HepG2 (cell line): Measurements from ENCODE around the gene RSPH4A. TPM values are rescaled to one million over a fixed set of nuclear protein-coding genes. Genes with fewer than 3 reads are reported as not detected.

Source experiments
- ETV5 ChIP-seq: IDR thresholded peaks from 2 replicates; pipeline ENCODE4 v1.6.1; 2018; ENCODE audit warnings: missing biosample characterization, missing genetic modification reagents, inconsistent platforms, borderline replicate concordance
- FOXJ3 ChIP-seq: sonication (generic); formaldehyde crosslinking; IDR thresholded peaks from 2 replicates; pipeline ENCODE4 v1.4.0; 2020; ENCODE audit warnings: missing genetic modification reagents, mild to moderate bottlenecking, borderline replicate concordance
- HNRNPUL1 ChIP-seq: fragments of 200-400 bp; formaldehyde crosslinking; IDR thresholded peaks from 2 replicates; pipeline ENCODE4 v1.6.1; 2017; ENCODE audit warnings: low read depth, mild to moderate bottlenecking, low read length, moderate library complexity
- KMT2B ChIP-seq: IDR thresholded peaks from 2 replicates; pipeline ENCODE4 v1.6.1; 2016; ENCODE audit warnings: missing genetic modification reagents, missing compliant biosample characterization
- NFIB ChIP-seq: sonication (generic); formaldehyde crosslinking; IDR thresholded peaks from 2 replicates; pipeline ENCODE4 v1.9.0; 2021; ENCODE audit warnings: missing genetic modification reagents, mild to moderate bottlenecking, borderline replicate concordance
- TBP ChIP-seq: sonication (generic); formaldehyde crosslinking; IDR thresholded peaks from 2 replicates; pipeline ENCODE4 v1.5.0; 2020; ENCODE audit warnings: missing genetic modification reagents
- ZFP36L1 ChIP-seq: sonication (generic); formaldehyde crosslinking; IDR thresholded peaks from 2 replicates; pipeline ENCODE4 v1.8.0; 2022; ENCODE audit warnings: mild to moderate bottlenecking, missing genetic modification reagents, moderate library complexity
- ZIK1 ChIP-seq: sonication (generic); formaldehyde crosslinking; IDR thresholded peaks from 2 replicates; pipeline ENCODE4 v1.5.0; 2020; ENCODE audit warnings: mild to moderate bottlenecking, low read depth, missing genetic modification reagents, borderline replicate concordance
- ZNF234 ChIP-seq: sonication (generic); formaldehyde crosslinking; conservative IDR thresholded peaks from 2 replicates; pipeline ENCODE4 v1.5.1; 2020; ENCODE audit warnings: mild to moderate bottlenecking, missing genetic modification reagents
- polyA plus RNA-seq, 8 experiments: library from polyadenylated mRNA; depleted of rRNA in 3 of 8; stranded (reverse) in 7 of 8; unstranded in 1 of 8; fragments of >200 nt; fragmentation: Illumina TruSeq in 4 of 8; extraction: Trizol in 4 of 8; gene quantifications; 2 replicates each; pipeline versions ENCODE4 v1.2.1 to v1.2.3, GENCODE V29; 2011 to 2016; ENCODE audit warnings: low read depth in 4 of 8, missing spikeins in 1 of 8, mixed read lengths in 1 of 8; ENCODE audit not compliant: insufficient read depth in 1 of 8
- total RNA-seq, 5 experiments: library from RNA; depleted of rRNA; stranded (reverse); fragments of >200 nt; fragmentation: Illumina TruSeq; extraction: Trizol; gene quantifications; 2 replicates each; pipeline ENCODE4 v1.2.3, GENCODE V29; 2016; ENCODE audit warnings: low read depth in 1 of 5
- TF ChIP-seq, protein P1 (sequence below): sonication (generic); formaldehyde crosslinking; IDR thresholded peaks from 2 replicates; pipeline ENCODE4 v1.4.0; 2020; ENCODE audit warnings: missing genetic modification reagents
- TF ChIP-seq, protein P2 (sequence below): sonication (generic); formaldehyde crosslinking; IDR thresholded peaks from 2 replicates; pipeline ENCODE4 v1.4.0; 2020; ENCODE audit warnings: low read depth, mild to moderate bottlenecking, missing genetic modification reagents
- TF ChIP-seq, protein P3 (sequence below): sonication (generic); formaldehyde crosslinking; IDR thresholded peaks from 2 replicates; pipeline ENCODE4 v1.9.0; 2021; ENCODE audit warnings: missing genetic modification reagents, mild to moderate bottlenecking, borderline replicate concordance
- TF ChIP-seq, protein P4 (sequence below): sonication (generic); formaldehyde crosslinking; IDR thresholded peaks from 2 replicates; pipeline ENCODE4 v1.4.0; 2020; ENCODE audit warnings: missing genetic modification reagents
- TF ChIP-seq, protein P5 (sequence below): sonication (generic); formaldehyde crosslinking; IDR thresholded peaks from 2 replicates; pipeline ENCODE4 v1.9.0; 2021; ENCODE audit warnings: missing genetic modification reagents, mild to moderate bottlenecking, borderline replicate concordance
- TF ChIP-seq, protein P6 (sequence below): IDR thresholded peaks from 2 replicates; pipeline ENCODE4 v1.6.1; 2018; ENCODE audit warnings: missing genetic modification reagents
- TF ChIP-seq, protein P7 (sequence below): IDR thresholded peaks from 2 replicates; pipeline ENCODE4 v1.6.1; 2016; ENCODE audit warnings: low read depth, borderline replicate concordance

RSPH4A gene
- total and polyA plus RNA-seq, 2 of the 13 experiments (the other 11 are each of a cell fraction or from before 2014, with no cell fraction given): 0.24 to 0.40 TPM

DNA sequence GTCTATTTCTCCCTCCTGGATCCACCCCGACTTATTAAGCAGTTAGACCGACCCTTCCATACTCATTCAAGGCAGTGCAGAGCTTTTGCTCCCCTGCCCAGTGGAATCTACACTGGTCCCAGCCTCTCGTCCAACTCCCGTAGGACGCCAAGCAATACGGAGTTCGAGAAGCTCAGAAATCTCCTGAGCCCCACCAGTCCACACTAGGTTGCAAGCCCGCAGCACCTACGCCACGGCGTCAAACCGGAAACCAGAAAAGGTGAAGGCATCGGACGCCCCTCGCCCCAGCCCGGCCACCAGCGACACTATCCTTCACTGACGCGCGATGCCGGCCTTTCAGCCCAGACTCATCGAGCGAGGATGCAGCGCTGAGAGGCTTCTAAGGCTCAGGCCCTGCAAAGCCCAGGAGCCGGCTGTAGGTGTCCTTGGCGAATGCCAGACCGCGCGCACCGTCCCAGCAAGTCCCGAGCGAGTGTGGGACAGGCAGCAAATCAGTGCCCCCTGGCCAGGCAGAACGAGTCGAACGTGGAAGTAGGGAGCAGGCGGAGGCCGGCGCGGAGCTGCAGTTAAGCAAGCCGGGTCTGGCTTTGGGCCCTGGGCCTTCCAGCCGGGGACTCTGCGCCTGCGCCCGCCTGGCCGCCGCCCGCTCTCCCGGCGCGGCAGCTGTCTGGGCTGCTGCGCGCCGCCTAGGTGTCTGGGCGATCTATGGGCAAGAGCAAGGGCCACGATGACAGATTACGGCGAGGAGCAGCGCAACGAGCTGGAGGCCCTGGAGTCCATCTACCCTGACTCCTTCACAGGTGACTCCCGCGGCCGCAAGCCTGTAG is 45.2 kb upstream of the RSPH4A start, which contains the start of gene RWDD1 (continued):
- TF ChIP-seq, protein P1, sequence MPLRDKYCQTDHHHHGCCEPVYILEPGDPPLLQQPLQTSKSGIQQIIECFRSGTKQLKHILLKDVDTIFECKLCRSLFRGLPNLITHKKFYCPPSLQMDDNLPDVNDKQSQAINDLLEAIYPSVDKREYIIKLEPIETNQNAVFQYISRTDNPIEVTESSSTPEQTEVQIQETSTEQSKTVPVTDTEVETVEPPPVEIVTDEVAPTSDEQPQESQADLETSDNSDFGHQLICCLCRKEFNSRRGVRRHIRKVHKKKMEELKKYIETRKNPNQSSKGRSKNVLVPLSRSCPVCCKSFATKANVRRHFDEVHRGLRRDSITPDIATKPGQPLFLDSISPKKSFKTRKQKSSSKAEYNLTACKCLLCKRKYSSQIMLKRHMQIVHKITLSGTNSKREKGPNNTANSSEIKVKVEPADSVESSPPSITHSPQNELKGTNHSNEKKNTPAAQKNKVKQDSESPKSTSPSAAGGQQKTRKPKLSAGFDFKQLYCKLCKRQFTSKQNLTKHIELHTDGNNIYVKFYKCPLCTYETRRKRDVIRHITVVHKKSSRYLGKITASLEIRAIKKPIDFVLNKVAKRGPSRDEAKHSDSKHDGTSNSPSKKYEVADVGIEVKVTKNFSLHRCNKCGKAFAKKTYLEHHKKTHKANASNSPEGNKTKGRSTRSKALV: 0 out of 2 replicates have a peak, but pooled peaks have one; percentile 66
- TF ChIP-seq, protein P2, sequence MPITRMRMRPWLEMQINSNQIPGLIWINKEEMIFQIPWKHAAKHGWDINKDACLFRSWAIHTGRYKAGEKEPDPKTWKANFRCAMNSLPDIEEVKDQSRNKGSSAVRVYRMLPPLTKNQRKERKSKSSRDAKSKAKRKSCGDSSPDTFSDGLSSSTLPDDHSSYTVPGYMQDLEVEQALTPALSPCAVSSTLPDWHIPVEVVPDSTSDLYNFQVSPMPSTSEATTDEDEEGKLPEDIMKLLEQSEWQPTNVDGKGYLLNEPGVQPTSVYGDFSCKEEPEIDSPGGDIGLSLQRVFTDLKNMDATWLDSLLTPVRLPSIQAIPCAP: no peak
- TF ChIP-seq, protein P3, sequence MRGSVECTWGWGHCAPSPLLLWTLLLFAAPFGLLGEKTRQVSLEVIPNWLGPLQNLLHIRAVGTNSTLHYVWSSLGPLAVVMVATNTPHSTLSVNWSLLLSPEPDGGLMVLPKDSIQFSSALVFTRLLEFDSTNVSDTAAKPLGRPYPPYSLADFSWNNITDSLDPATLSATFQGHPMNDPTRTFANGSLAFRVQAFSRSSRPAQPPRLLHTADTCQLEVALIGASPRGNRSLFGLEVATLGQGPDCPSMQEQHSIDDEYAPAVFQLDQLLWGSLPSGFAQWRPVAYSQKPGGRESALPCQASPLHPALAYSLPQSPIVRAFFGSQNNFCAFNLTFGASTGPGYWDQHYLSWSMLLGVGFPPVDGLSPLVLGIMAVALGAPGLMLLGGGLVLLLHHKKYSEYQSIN (CRISPR knock-in tag): no peak
- TF ChIP-seq, protein P4, sequence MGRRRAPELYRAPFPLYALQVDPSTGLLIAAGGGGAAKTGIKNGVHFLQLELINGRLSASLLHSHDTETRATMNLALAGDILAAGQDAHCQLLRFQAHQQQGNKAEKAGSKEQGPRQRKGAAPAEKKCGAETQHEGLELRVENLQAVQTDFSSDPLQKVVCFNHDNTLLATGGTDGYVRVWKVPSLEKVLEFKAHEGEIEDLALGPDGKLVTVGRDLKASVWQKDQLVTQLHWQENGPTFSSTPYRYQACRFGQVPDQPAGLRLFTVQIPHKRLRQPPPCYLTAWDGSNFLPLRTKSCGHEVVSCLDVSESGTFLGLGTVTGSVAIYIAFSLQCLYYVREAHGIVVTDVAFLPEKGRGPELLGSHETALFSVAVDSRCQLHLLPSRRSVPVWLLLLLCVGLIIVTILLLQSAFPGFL: no peak
- TF ChIP-seq FOXJ3: peak; percentile 70; the same call in 1 of the 2 replicates
- TF ChIP-seq KMT2B: peak; percentile 100
- no peak for TF ChIP-seq ZNF234 (CRISPR knock-in tag)
- no peak; the same call in 1 of the 2 replicates for TF ChIP-seq TBP
- TF ChIP-seq HNRNPUL1: peak; percentile 65; the same call in 1 of the 2 replicates
- TF ChIP-seq, protein P5, sequence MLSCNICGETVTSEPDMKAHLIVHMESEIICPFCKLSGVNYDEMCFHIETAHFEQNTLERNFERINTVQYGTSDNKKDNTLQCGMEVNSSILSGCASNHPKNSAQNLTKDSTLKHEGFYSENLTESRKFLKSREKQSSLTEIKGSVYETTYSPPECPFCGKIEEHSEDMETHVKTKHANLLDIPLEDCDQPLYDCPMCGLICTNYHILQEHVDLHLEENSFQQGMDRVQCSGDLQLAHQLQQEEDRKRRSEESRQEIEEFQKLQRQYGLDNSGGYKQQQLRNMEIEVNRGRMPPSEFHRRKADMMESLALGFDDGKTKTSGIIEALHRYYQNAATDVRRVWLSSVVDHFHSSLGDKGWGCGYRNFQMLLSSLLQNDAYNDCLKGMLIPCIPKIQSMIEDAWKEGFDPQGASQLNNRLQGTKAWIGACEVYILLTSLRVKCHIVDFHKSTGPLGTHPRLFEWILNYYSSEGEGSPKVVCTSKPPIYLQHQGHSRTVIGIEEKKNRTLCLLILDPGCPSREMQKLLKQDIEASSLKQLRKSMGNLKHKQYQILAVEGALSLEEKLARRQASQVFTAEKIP (CRISPR knock-in tag): no peak
- peak; percentile 82 for TF ChIP-seq ETV5
- TF ChIP-seq ZFP36L1 (CRISPR knock-in tag): peak; percentile 82; the same call in 1 of the 2 replicates
- no peak for TF ChIP-seq NFIB (CRISPR knock-in tag)
- TF ChIP-seq, protein P6, sequence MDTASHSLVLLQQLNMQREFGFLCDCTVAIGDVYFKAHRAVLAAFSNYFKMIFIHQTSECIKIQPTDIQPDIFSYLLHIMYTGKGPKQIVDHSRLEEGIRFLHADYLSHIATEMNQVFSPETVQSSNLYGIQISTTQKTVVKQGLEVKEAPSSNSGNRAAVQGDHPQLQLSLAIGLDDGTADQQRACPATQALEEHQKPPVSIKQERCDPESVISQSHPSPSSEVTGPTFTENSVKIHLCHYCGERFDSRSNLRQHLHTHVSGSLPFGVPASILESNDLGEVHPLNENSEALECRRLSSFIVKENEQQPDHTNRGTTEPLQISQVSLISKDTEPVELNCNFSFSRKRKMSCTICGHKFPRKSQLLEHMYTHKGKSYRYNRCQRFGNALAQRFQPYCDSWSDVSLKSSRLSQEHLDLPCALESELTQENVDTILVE: peak; percentile 98
- TF ChIP-seq, protein P7, sequence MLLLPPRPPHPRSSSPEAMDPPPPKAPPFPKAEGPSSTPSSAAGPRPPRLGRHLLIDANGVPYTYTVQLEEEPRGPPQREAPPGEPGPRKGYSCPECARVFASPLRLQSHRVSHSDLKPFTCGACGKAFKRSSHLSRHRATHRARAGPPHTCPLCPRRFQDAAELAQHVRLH (CRISPR knock-in tag): peak; percentile 98
- peak; percentile 89; the same call in 1 of the 2 replicates for TF ChIP-seq ZIK1 (CRISPR knock-in tag)
